HCT116 (cell line): ENCODE results near the gene EMD. TPM values are rescaled to one million over a fixed set of nuclear protein-coding genes. Genes with fewer than 3 reads are reported as not detected.

Source experiments
- ATAC-seq: fragments of 200-7000 bp; cut with Tn5 transposase; 2 replicates; pipeline ENCODE4 v1.9.1; 2020; ENCODE audit warnings: mild to moderate bottlenecking, moderate library complexity
- BruUV-seq: library from RNA; stranded (reverse); fragments of 400-500 nt; replicated peaks from 2 replicates; lab custom pipeline; 2021; lab: Mats Ljungman, UMichigan
- CTCF ChIA-PET: fragments of 300-600 bp; sonication (Branson Sonifier 250); formaldehyde crosslinking; loops from one replicate; lab custom pipeline; 2021; ENCODE audit warnings: antibody characterized with exemption; lab: Charles Lee
- POLR2A ChIA-PET: fragments of 300-600, 350-600 bp; sonication (Branson Sonifier 250); formaldehyde crosslinking; loops from one replicate; lab custom pipeline; 2021; ENCODE audit warnings: antibody characterized with exemption; lab: Charles Lee
- RAD21 ChIA-PET, 2 experiments: fragments of 300-600 bp; sonication (Branson Sonifier 250); formaldehyde crosslinking; loops; one replicate each; lab custom pipeline; 2023; ENCODE audit warnings: low total read pairs in 2 of 2; ENCODE audit not compliant: uncharacterized antibody in 2 of 2, unreplicated experiment in 2 of 2, low non-redundant PET in 1 of 2; lab: Charles Lee
- DNase-seq: peaks from one replicate; pipeline ENCODE4 v3.0.0-alpha.2; 2010; ENCODE audit warnings: low read depth, low spot score
- H2AFZ ChIP-seq: fragments of 200-600 bp; shearing (Covaris generic), sonication (generic); 2 replicates; pipeline ENCODE4 v1.6.1; 2017; ENCODE audit warnings: low read depth, mixed run types, mixed read lengths, antibody characterized with exemption, low read length; ENCODE audit not compliant: poor library complexity, severe bottlenecking
- H3K27ac ChIP-seq: 2 replicates; pipeline ENCODE4 v1.5.1; 2012; ENCODE audit warnings: low read depth, low read length
- H3K27me3 ChIP-seq: fragments of 200-600 bp; sonication (generic); 2 replicates; pipeline ENCODE4 v1.6.1; 2016; ENCODE audit warnings: mixed run types, low read length, mixed read lengths; ENCODE audit not compliant: insufficient read depth
- H3K36me3 ChIP-seq, 2 experiments: fragments of 200-500 bp in 1 of 2; fragments of 200-600 bp in 1 of 2; sonication (Bioruptor generic) in 1 of 2; sonication (generic) in 1 of 2; 2 replicates each; pipeline versions ENCODE4 v1.5.1 to v1.6.1; 2014 to 2016; ENCODE audit warnings: low read length in 2 of 2, inconsistent platforms in 1 of 2, mixed read lengths in 1 of 2, mixed run types in 1 of 2; ENCODE audit not compliant: insufficient read depth in 2 of 2, control insufficient read depth in 1 of 2
- H3K4me1 ChIP-seq, 2 experiments: fragments of 200-600 bp in 1 of 2; sonication (generic) in 1 of 2; 2 replicates each; pipeline versions ENCODE4 v1.5.1 to v1.6.1; 2012 to 2017; ENCODE audit warnings: low read length in 2 of 2, inconsistent platforms in 1 of 2, mild to moderate bottlenecking in 1 of 2, mixed read lengths in 1 of 2, mixed run types in 1 of 2, moderate library complexity in 1 of 2; ENCODE audit not compliant: insufficient read depth in 2 of 2, control insufficient read depth in 1 of 2
- H3K4me2 ChIP-seq: fragments of 200-600 bp; sonication (generic); 2 replicates; pipeline ENCODE4 v1.6.1; 2017; ENCODE audit warnings: mixed run types, low read length, mixed read lengths
- H3K4me3 ChIP-seq, 2 experiments: fragments of 200-600 bp in 1 of 2; sonication (generic) in 1 of 2; replicated peaks in 1 of 2; 2 replicates each; pipeline ENCODE4 v1.5.1; 2011 to 2016; ENCODE audit warnings: low read length in 2 of 2, control low read depth in 1 of 2, low read depth in 1 of 2, mild to moderate bottlenecking in 1 of 2, mixed read lengths in 1 of 2, mixed run types in 1 of 2
- H3K79me2 ChIP-seq: fragments of 200-600 bp; sonication (generic); 2 replicates; pipeline ENCODE4 v1.6.1; 2017; ENCODE audit warnings: mild to moderate bottlenecking, mixed run types, low read length, moderate library complexity, mixed read lengths; ENCODE audit not compliant: insufficient read depth
- H3K9ac ChIP-seq: fragments of 200-600 bp; sonication (generic); 2 replicates; pipeline ENCODE4 v1.6.1; 2016; ENCODE audit warnings: low read length, mixed read lengths
- H3K9me2 ChIP-seq: fragments of 200-600 bp; sonication (generic), shearing (Covaris generic); 2 replicates; pipeline ENCODE4 v1.6.1; 2017; ENCODE audit warnings: mixed run types, mild to moderate bottlenecking, moderate library complexity; ENCODE audit not compliant: insufficient read depth
- H3K9me3 ChIP-seq, 2 experiments: fragments of 200-500 bp in 1 of 2; fragments of 200-600 bp in 1 of 2; sonication (Bioruptor generic) in 1 of 2; sonication (generic) in 1 of 2; 2 replicates each; pipeline ENCODE4 v1.6.1; 2014 to 2017; ENCODE audit warnings: low read length in 2 of 2, mixed read lengths in 2 of 2, inconsistent platforms in 1 of 2, low read depth in 1 of 2, mild to moderate bottlenecking in 1 of 2, mixed run types in 1 of 2, moderate library complexity in 1 of 2; ENCODE audit not compliant: control insufficient read depth in 1 of 2, insufficient read depth in 1 of 2
- H4K20me1 ChIP-seq: fragments of 200-600 bp; sonication (generic), shearing (Covaris generic); 2 replicates; pipeline ENCODE4 v1.6.1; 2017; ENCODE audit warnings: mixed run types, mild to moderate bottlenecking, moderate library complexity; ENCODE audit not compliant: insufficient read depth
- ATF3 ChIP-seq: IDR thresholded peaks from 2 replicates; pipeline ENCODE4 v1.6.1; 2012
- CBX3 ChIP-seq: IDR thresholded peaks from 2 replicates; pipeline ENCODE4 v1.6.1; 2012; ENCODE audit warnings: low read depth
- CEBPB ChIP-seq: IDR thresholded peaks from 2 replicates; pipeline ENCODE4 v1.6.1; 2012; ENCODE audit warnings: low read depth
- EGR1 ChIP-seq: IDR thresholded peaks from 2 replicates; pipeline ENCODE4 v1.6.1; 2012; ENCODE audit warnings: low read depth
- ELF1 ChIP-seq: IDR thresholded peaks from 2 replicates; pipeline ENCODE4 v1.6.1; 2012; ENCODE audit warnings: low read depth, borderline replicate concordance
- EZH2 ChIP-seq: fragments of 200-600 bp; sonication (generic); IDR thresholded peaks from 2 replicates; pipeline ENCODE4 v1.6.1; 2017; ENCODE audit warnings: antibody characterized with exemption, mixed run types
- EZH2phosphoT487 ChIP-seq: fragments of 200-600 bp; IDR thresholded peaks from 2 replicates; pipeline ENCODE4 v1.6.1; 2018; ENCODE audit warnings: antibody characterized with exemption, borderline replicate concordance
- FOSL1 ChIP-seq: IDR thresholded peaks from 2 replicates; pipeline ENCODE4 v1.6.1; 2012; ENCODE audit warnings: low read depth
- JUND ChIP-seq: IDR thresholded peaks from 2 replicates; pipeline ENCODE4 v1.6.1; 2012
- POLR2A ChIP-seq: IDR thresholded peaks from 2 replicates; pipeline ENCODE4 v1.7.0; 2011; ENCODE audit warnings: borderline replicate concordance; ENCODE audit not compliant: insufficient read depth, insufficient read length; ENCODE audit errors: extremely low read depth
- POLR2AphosphoS5 ChIP-seq: IDR thresholded peaks from 2 replicates; pipeline ENCODE4 v1.6.1; 2011; ENCODE audit warnings: mild to moderate bottlenecking, low read depth, low read length, moderate library complexity
- RAD21 ChIP-seq: IDR thresholded peaks from 2 replicates; pipeline ENCODE4 v1.6.1; 2012; ENCODE audit warnings: low read depth, mild to moderate bottlenecking
- REST ChIP-seq: IDR thresholded peaks from 2 replicates; pipeline ENCODE4 v1.6.1; 2012; ENCODE audit warnings: low read depth
- SIN3A ChIP-seq: IDR thresholded peaks from 2 replicates; pipeline ENCODE4 v1.6.1; 2012; ENCODE audit warnings: low read depth
- SRF ChIP-seq: IDR thresholded peaks from 2 replicates; pipeline ENCODE4 v1.6.1; 2012; ENCODE audit warnings: low read depth
- TCF7L2 ChIP-seq: IDR thresholded peaks from 2 replicates; pipeline ENCODE4 v1.7.0; 2011; ENCODE audit warnings: borderline replicate concordance, inconsistent platforms; ENCODE audit not compliant: insufficient read depth, insufficient read length; ENCODE audit errors: extremely low read depth
- ZFX ChIP-seq: fragments of 450-650 bp; IDR thresholded peaks from 2 replicates; pipeline ENCODE4 v1.6.1; 2017
- ZNF274 ChIP-seq: fragments of 200-500 bp; sonication (Bioruptor generic); IDR thresholded peaks from 2 replicates; pipeline ENCODE4 v1.6.1; 2014; ENCODE audit warnings: mild to moderate bottlenecking, low read depth, low read length, inconsistent platforms
- intact Hi-C: fragments of 100-400 bp; cut with micrococcal nuclease; formaldehyde crosslinking; loops from 2 replicates; pipeline ENCODE4 v1.10.0; 2022
- total RNA-seq: library from RNA; stranded (reverse); gene quantifications from one replicate; pipeline ENCODE4 v1.2.1, GENCODE V29; 2021; ENCODE audit not compliant: unreplicated experiment
- TF ChIP-seq, protein P1 (sequence below): IDR thresholded peaks from 2 replicates; pipeline ENCODE4 v1.6.1; 2012
- TF ChIP-seq, protein P2 (sequence below): IDR thresholded peaks from 2 replicates; pipeline ENCODE4 v1.6.1; 2011; ENCODE audit warnings: mild to moderate bottlenecking, low read length, moderate library complexity; ENCODE audit not compliant: insufficient replicate concordance; ENCODE audit errors: extremely low read depth

Gene EMD
- total RNA-seq, 1 experiment from 2014 or later, result 102 TPM

GRCh38 chrX:154356596-154356995, 22.5 kb upstream of the EMD start:
- Histone ChIP-seq H3K9me2 (no peaks in the 10 kb centered on the region), H4K20me1 (no peaks in the 10 kb centered on the region), H3K4me1 (no peaks in the 10 kb centered on the region), H3K79me2 (peaks cover 6% of the 10 kb centered on the region; the same call in 1 of the 2 replicates), H3K27me3 (no peaks in the 10 kb centered on the region), H3K9ac (no peak overlapping the region), H3K9me3 (no peaks in the 10 kb centered on the region), H2AFZ (no peak overlapping the region), H3K4me2 (no peak overlapping the region), H3K27ac (no peak overlapping the region), H3K36me3 (peaks cover 8 to 14% of the 10 kb centered on the region in 2 experiments; a peak in 2 of 4 replicates), H3K4me3 (no peak overlapping the region)
- BruUV-seq, result no TSS peak
- intact Hi-C loops, result no loop called here
- POLR2A ChIA-PET, result no interaction called here
- ATAC-seq (no peak), DNase-seq (no peak)
- CTCF ChIA-PET, result no interaction called here
- RAD21 ChIA-PET, result no interaction called here
- TF ChIP-seq JUND, result no peak
- TF ChIP-seq ATF3, result no peak
- TF ChIP-seq POLR2AphosphoS5, result no peak
- TF ChIP-seq TCF7L2, result no peak
- TF ChIP-seq SRF, result no peak
- no peak for TF ChIP-seq FOSL1
- no peak for TF ChIP-seq RAD21
- no peak for TF ChIP-seq ELF1
- TF ChIP-seq ZFX, result no peak
- TF ChIP-seq CBX3, result no peak
- TF ChIP-seq, protein P1, sequence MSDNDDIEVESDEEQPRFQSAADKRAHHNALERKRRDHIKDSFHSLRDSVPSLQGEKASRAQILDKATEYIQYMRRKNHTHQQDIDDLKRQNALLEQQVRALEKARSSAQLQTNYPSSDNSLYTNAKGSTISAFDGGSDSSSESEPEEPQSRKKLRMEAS, result no peak
- no peak for TF ChIP-seq REST
- TF ChIP-seq CEBPB, result no peak
- TF ChIP-seq ZNF274, result no peak
- no peak for TF ChIP-seq SIN3A
- no peak for TF ChIP-seq EGR1
- TF ChIP-seq POLR2A, result no peak
- no peak for TF ChIP-seq EZH2
- TF ChIP-seq, protein P2, sequence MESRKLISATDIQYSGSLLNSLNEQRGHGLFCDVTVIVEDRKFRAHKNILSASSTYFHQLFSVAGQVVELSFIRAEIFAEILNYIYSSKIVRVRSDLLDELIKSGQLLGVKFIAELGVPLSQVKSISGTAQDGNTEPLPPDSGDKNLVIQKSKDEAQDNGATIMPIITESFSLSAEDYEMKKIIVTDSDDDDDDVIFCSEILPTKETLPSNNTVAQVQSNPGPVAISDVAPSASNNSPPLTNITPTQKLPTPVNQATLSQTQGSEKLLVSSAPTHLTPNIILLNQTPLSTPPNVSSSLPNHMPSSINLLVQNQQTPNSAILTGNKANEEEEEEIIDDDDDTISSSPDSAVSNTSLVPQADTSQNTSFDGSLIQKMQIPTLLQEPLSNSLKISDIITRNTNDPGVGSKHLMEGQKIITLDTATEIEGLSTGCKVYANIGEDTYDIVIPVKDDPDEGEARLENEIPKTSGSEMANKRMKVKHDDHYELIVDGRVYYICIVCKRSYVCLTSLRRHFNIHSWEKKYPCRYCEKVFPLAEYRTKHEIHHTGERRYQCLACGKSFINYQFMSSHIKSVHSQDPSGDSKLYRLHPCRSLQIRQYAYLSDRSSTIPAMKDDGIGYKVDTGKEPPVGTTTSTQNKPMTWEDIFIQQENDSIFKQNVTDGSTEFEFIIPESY, result no peak
- TF ChIP-seq EZH2phosphoT487, result no peak
